H54 (cell line): ENCODE data around the gene NCKAP5.

Source experiments
- DNase-seq: peaks from one replicate; pipeline ENCODE4 v3.0.0; 2011; ENCODE audit warnings: low spot score, mixed read lengths; ENCODE audit not compliant: insufficient read length
- FAIRE-seq: peaks from 3 replicates; lab custom pipeline; 2011; peaks lifted over from hg19 to GRCh38; lab: Jason Lieb, UNC
- POLR2A ChIP-seq: IDR thresholded peaks from 2 replicates; pipeline ENCODE4 v1.6.1; 2011; ENCODE audit warnings: low read depth, mild to moderate bottlenecking, low read length

Gene NCKAP5

DNA sequence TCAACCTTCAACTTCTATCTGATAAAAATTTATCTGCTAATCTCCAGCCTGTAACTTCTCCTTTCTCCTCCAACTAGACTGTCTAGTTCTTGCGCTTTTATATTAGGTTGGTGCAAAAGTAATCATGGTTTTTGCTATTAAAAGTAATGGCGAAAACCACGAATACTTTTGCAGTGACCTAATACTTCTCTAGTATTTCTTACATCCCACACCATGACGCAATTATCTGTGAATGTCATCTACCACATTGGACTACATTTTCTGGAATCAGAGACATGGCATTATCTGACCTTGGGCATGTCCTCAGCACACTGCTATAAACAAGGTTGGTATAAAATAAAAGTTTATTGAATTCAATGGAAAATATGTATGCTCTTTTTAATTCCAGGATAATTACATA lies 528.1 kb downstream of the NCKAP5 start:
- no peak for TF ChIP-seq POLR2A
- DNase-seq (no peak), FAIRE-seq (no peak)

GRCh38 chr2:133039531-133039930 lies 528.7 kb downstream of the NCKAP5 start:
- TF ChIP-seq POLR2A: no peak
- no peak for FAIRE-seq
- no peak for DNase-seq

GRCh38 chr2:133026536-133027177 lies 541.6 kb downstream of the NCKAP5 start:
- no peak for TF ChIP-seq POLR2A
- no peak for DNase-seq
- FAIRE-seq: no peak

DNA sequence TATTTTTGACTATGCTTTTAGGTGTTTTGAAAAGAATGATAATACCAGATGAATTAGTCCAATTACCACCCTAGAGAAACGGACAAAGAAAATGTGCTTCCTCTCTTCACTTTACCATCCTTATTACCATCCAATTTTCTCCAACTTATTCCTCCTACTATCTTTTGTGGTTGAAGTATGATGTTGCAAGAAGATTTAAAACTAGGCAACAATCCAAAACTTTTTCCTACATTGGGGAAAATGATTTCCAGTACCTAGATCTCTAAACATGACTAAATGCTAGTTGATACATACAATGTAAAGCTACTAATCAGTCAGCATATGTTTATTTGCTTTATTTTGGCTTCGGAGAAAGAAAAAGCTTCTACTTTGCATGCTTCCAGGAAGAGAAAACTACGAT lies 543.3 kb downstream of the NCKAP5 start:
- DNase-seq (no peak), FAIRE-seq (no peak)
- TF ChIP-seq POLR2A: no peak

- TF ChIP-seq POLR2A: no peak
- DNase-seq (no peak), FAIRE-seq (no peak)
These were observed 555.2 kb downstream of the NCKAP5 start for GRCh38 chr2:133012847-133013734.

- no peak for TF ChIP-seq POLR2A
- FAIRE-seq (no peak), DNase-seq (no peak)
These were observed 563.6 kb downstream of the NCKAP5 start for GRCh38 chr2:133004623-133005022.

DNA sequence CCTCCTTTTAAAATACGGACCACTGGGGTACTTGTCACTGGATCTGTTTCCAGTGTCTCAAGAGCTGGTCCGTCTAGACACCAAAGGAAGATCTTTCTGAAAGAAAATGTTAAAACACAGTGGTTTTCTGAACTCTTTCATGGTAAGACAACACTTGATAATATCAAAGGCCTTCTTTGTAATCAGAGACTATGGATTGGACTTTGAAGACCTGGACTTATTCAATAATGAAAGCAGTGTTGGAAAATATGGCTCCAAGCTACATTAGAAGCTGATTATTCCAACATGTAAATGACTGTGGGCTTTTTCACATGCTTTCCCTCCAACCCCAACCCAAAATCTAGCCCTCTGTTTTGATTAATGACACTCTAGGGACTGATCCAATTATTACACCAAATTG lies 568.8 kb downstream of the NCKAP5 start:
- TF ChIP-seq POLR2A: no peak
- DNase-seq: no peak
- FAIRE-seq: no peak

DNA sequence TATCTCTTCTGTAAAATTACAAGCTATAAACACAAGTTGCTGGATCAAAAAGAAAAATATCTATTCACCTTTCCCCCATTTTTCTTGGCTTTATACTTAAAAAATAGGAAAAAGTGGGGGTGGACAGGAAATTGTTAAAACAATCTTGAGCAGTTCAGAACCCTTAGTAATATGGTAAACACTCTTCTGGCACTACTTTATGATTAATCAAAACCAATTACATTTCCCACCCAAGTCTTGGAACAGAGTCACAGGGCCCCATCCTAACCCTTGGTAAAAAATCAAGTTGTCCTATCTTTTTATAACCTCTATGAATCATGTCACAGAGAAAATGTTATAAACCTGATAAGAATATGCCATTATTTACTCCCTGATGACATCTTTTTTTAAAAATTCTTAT lies 570.0 kb downstream of the NCKAP5 start:
- no peak for FAIRE-seq
- TF ChIP-seq POLR2A: no peak
- no peak for DNase-seq

GRCh38 chr2:132991471-132992045 lies 576.7 kb downstream of the NCKAP5 start:
- no peak for DNase-seq
- no peak for FAIRE-seq
- no peak for TF ChIP-seq POLR2A

- FAIRE-seq: no peak
- no peak for DNase-seq
- TF ChIP-seq POLR2A: no peak
These were observed 583.5 kb downstream of the NCKAP5 start for GRCh38 chr2:132984731-132985130.

DNA sequence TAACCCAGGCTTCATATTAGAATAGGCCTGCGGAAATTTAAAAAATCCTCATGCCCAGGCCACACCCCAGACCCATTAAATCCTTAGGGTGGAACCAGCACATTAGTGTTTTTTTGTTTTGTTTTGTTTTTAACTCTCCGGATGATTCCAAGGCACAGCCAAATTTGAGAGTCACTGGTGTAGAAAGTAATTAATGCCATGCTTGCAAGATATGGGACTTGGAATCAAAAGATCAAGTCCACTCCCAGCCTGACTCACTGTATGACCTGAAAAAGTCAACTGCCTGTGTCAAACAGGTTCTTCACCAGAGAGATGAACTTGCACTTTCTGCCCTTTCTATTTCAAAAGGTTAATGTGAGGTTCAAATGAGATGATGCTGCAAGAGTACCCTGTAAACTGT lies 588.0 kb downstream of the NCKAP5 start:
- no peak for FAIRE-seq
- no peak for TF ChIP-seq POLR2A

DNA sequence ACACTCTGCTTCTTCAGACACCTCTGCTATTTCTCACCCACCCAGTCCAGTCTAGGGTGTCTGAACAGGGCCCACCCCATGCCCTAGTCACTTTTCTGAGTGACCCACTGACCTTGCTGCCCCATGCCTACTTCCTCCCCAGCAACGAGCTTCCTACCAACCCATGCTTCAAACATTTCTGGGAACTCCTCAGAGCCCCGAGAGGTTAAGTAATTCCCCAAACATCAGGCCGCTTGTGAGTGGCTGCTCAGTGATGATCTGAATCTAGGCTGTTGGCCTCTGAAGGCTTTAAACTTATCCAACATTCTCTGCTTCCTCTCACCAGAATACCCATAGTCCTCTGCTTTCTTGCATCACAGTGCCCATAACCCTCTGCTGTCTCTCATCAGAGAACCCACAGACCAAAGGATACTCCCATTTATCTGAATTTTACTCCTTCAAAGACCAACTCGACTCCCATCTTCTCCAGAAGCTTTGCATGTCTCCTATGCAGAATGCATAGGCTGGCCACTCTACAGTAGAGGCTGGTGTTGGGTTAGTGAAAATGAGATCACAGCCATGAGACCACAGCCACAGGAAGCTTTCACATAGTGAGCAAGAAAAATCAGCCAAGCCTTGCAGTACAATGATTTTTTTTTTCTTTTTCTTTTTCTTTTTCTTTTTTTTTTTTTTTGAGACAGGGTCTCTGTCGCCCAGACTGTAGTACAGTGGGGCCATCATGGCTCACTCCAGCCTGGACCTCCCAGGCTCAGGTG lies 588.7 kb downstream of the NCKAP5 start:
- no peak for TF ChIP-seq POLR2A
- no peak for FAIRE-seq
- DNase-seq: no peak

More for the DNA sequence above, 588.0 kb downstream of the NCKAP5 start:
- no peak for DNase-seq

DNA sequence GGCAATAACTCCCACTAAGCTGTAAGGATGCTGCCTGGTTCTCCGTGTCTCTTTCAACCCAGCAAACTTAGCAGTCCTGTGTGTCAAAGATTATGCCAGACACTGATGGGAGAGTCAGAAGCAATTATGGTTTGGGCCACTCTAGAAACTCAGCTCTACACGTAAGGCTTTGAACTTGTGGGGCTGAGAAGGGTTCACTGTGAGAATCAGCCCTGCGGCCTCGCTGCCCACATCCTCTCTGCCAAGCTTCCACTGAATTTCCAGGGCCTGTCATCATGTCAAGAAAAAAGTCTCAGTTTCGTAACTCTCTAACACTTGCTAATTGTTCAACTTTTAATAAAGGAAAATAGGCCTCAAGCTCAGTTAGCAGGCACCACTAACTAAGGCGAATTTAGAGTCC lies 589.4 kb downstream of the NCKAP5 start:
- FAIRE-seq (no peak), DNase-seq (no peak)
- TF ChIP-seq POLR2A: no peak

DNA sequence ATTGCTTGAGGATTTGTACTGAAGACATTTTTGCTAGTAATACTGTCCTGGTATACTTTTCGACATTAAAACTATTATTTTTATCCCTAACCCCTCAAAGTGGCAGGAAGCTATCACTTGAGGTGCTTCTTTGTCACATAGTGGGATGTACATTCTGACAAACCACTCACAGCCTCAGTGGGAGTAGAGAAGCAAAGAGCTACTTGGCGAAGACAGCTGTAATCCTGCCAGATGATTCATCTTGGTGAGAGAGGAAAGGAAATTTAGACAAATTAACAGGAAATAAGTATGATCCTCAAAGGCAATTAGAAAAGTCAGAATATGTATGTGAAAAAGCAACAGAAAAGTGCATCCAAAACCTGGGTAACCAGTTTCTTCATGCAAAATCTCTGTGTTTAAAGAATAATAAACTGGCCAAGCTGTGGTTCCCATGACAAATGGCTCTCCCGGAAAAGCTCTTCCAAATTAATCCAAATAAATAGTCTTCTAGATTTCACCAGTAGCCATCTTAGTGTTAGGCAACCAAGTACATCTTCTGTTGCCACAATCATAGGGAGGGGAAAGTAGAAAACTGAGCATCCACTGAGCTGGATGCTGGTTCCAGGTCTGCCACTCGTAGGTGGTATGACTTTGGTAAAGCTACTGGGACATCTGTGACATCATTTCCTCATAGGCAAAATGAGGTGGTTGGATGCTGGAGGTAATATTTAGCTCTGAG lies 590.3 kb downstream of the NCKAP5 start:
- no peak for DNase-seq
- FAIRE-seq: no peak
- TF ChIP-seq POLR2A: no peak
